ENCODE data around the gene PAPSS1. TPM values are rescaled to one million over a fixed set of nuclear protein-coding genes. Genes with fewer than 3 reads are reported as not detected.
"Not testable (repeated sequence)": the region's sequence is repeated elsewhere in the genome, so short reads cannot be mapped to it uniquely, and the experiment has no call there.

The PAPSS1 gene
- polyA plus RNA-seq, 1 donor (not counting 4 experiments of a cell fraction or from before 2014, with no cell fraction given) = 95.2 TPM

DNA sequence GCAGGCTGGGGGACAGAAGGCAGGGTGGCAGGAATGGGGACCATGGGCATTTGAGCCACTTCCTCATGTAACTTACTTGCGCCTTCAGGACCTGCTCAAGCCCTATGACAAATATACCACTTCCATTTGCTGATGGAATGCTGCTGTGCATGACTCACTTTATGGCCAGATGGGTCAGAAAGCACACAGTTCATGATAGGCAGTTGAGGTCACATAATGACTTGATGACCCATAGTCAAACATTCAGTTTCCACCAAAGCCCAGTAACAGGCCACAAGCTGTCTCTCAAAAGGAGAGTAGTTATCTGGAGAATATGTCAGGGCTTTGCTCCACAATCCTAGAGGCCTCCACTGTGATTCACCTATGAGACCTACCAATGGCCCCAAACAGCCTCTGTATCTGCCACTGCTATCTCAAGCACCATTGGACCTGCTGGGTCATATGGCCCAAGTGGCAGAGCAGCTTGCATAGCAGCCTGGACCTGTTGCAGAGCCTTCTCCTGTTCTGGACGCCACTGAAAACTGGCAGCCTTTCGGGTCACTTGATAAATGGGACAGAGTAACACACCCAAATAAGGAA is 5.3 kb upstream of the PAPSS1 start:
- H3K9me3 ChIP-seq (ENCODE audit: control insufficient read depth, low read depth, low read length) = no peaks in the 10 kb centered on the region
- no peaks in the 10 kb centered on the region for H3K79me2 ChIP-seq (ENCODE audit: control insufficient read depth, insufficient read depth, low read length)
- dilution Hi-C loops (cut with MboI; ENCODE audit: extremely low pct_ligation_motif_present, low sequenced_read_pairs) = no loop called here
- H3K27ac ChIP-seq (ENCODE audit: control insufficient read depth, insufficient read depth, low read length) = no peak overlapping the region
- H2AFZ ChIP-seq (ENCODE audit: control insufficient read depth, low read length) = no peak overlapping the region
- FAIRE-seq (no peak), DNase-seq (ENCODE audit: low read depth, low spot score) (no peak)
- no peak overlapping the region for H3K9ac ChIP-seq (ENCODE audit: control insufficient read depth, extremely low read depth, insufficient read depth, low read length)
- H3K4me3 ChIP-seq (ENCODE audit: control insufficient read depth in 2 of 3, extremely low read depth in 1 of 3, insufficient read depth in 2 of 3, low read depth in 1 of 3, low read length in 3 of 3) = no peak overlapping the region
- H3K27me3 ChIP-seq (ENCODE audit: control insufficient read depth, extremely low read depth, insufficient read depth, low read length) = no peaks in the 10 kb centered on the region
- TF ChIP-seq CTCF (optimal IDR thresholded peaks at IDR 0.05 in 1 of 3, IDR thresholded peaks at IDR 0.05 in 1 of 3, conservative IDR thresholded peaks at IDR 0.05 in 1 of 3; ENCODE audit: extremely low read depth in 1 of 3, insufficient read depth in 2 of 3, low read length in 3 of 3) = no peak
- TF ChIP-seq EZH2 (IDR thresholded peaks at IDR 0.05; ENCODE audit: low read length) = no peak
- no peaks in the 10 kb centered on the region for H3K9me1 ChIP-seq (ENCODE audit: control insufficient read depth, extremely low read depth, insufficient read depth, low read length)
- H3K4me1 ChIP-seq (ENCODE audit: control insufficient read depth, extremely low read depth, insufficient read depth, low read length) = no peaks in the 10 kb centered on the region
- H4K20me1 ChIP-seq (ENCODE audit: control insufficient read depth, extremely low read depth, insufficient read depth, low read length) = no peaks in the 10 kb centered on the region
- no peak overlapping the region for H3K4me2 ChIP-seq (ENCODE audit: control insufficient read depth, extremely low read depth, insufficient read depth, low read depth, low read length)
- H3K36me3 ChIP-seq (ENCODE audit: control insufficient read depth in 2 of 2, extremely low read depth in 1 of 2, insufficient read depth in 2 of 2, low read length in 2 of 2) = no peaks in the 10 kb centered on the region

DNA sequence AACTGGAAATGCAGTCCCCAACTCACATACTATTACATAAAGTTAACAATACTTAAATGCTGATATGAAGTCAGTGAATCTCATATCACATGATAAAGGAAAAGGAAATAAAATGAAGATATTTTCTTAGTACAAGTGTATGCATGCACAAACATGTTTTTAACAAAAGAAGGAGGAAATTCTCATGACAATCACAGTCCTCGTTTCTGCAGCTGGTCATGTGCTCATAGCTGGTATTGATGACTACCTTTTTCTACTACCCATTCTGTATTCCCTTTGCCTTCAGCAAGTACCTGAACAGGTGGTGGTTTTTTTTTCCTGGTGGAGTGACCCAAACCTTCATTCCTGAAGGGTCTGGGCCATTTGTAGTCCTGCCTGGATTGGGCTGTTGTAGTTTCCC is 3.3 kb upstream of the PAPSS1 start:
- dilution Hi-C loops (cut with MboI; ENCODE audit: extremely low pct_ligation_motif_present, low sequenced_read_pairs); H3K4me2 ChIP-seq (ENCODE audit: control insufficient read depth, extremely low read depth, insufficient read depth, low read depth, low read length): not testable (repeated sequence)

More for the DNA sequence above, 3.3 kb upstream of the PAPSS1 start:
- not testable (repeated sequence) for H3K9me1 ChIP-seq (ENCODE audit: control insufficient read depth, extremely low read depth, insufficient read depth, low read length); H3K9ac ChIP-seq (ENCODE audit: control insufficient read depth, extremely low read depth, insufficient read depth, low read length); H2AFZ ChIP-seq (ENCODE audit: control insufficient read depth, low read length); H3K27me3 ChIP-seq (ENCODE audit: control insufficient read depth, extremely low read depth, insufficient read depth, low read length); H4K20me1 ChIP-seq (ENCODE audit: control insufficient read depth, extremely low read depth, insufficient read depth, low read length); H3K4me1 ChIP-seq (ENCODE audit: control insufficient read depth, extremely low read depth, insufficient read depth, low read length); H3K4me3 ChIP-seq (ENCODE audit: control insufficient read depth in 2 of 3, extremely low read depth in 1 of 3, insufficient read depth in 2 of 3, low read depth in 1 of 3, low read length in 3 of 3); H3K27ac ChIP-seq (ENCODE audit: control insufficient read depth, insufficient read depth, low read length); H3K36me3 ChIP-seq (ENCODE audit: control insufficient read depth in 2 of 2, extremely low read depth in 1 of 2, insufficient read depth in 2 of 2, low read length in 2 of 2); H3K9me3 ChIP-seq (ENCODE audit: control insufficient read depth, low read depth, low read length); DNase-seq (ENCODE audit: low read depth, low spot score); FAIRE-seq
- peaks cover 11% of the 10 kb centered on the region for H3K79me2 ChIP-seq (ENCODE audit: control insufficient read depth, insufficient read depth, low read length)

Data from keratinocyte (primary cell).